ENCODE data around the gene CABLES2. TPM values are rescaled to one million over a fixed set of nuclear protein-coding genes. Genes with fewer than 3 reads are reported as not detected.
A peak's percentile ranks its signal among the peaks of the same experiment; 100 is the strongest.

Gene CABLES2
- total RNA-seq, 1 donor from 2014 or later, result 8.1 TPM

DNA sequence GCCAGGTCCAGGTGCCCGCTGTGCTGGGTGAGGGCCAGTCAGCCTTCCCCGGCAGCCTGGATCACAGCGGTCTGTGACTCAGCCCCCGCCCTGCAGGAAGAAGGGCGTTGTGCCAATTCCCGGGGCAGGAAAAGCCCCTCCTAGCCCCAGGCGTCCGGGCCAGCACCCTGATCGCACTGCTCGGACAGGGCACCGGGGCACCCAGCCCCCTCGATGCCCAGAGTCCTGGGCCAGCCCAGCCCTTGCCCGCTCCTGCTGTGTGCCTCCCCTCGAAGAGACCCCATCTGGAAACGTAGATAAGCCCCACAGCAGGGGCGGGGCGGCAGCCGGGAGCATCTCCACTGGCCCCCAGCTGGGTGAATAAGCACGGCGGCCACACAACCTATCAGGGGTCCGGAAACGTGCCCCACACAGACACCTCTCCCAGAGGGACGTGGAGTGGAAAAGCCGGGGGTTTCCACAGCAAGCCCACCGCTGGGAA is 49.9 kb downstream of the CABLES2 start:
- H3K9me3 Mint-ChIP-seq, result no peaks in the 10 kb centered on the region
- H3K36me3 ChIP-seq, result no peaks in the 10 kb centered on the region
- H3K27me3 Mint-ChIP-seq (ENCODE audit: insufficient read depth, low read depth), result no peaks in the 10 kb centered on the region
- no peak overlapping the region for H2AFZ ChIP-seq (replicated peaks)
- H3K4me1 Mint-ChIP-seq, result peaks cover 17% of the 10 kb centered on the region
- H3K4me1 ChIP-seq, result peaks cover 51% of the 10 kb centered on the region
- peaks cover 78% of the 10 kb centered on the region for H4K20me1 ChIP-seq (ENCODE audit: low read depth)
- H3K4me2 ChIP-seq, result no peak overlapping the region
- H3K4me3 Mint-ChIP-seq, result no peak overlapping the region
- H3K4me3 ChIP-seq, result no peak overlapping the region
- H3K9me3 ChIP-seq (ENCODE audit: low read depth), result no peaks in the 10 kb centered on the region
- DNase-seq (ENCODE audit: low spot score), result no peak
- H3K27ac ChIP-seq, result no peak overlapping the region
- no peak overlapping the region for H3K9ac ChIP-seq
- peaks cover 64% of the 10 kb centered on the region for H3K79me2 ChIP-seq (ENCODE audit: low read depth)
- no peaks in the 10 kb centered on the region for H3K27me3 ChIP-seq
- no peaks in the 10 kb centered on the region for H3K36me3 Mint-ChIP-seq
- peaks cover 7% of the 10 kb centered on the region for H3F3A ChIP-seq (ENCODE audit: low read depth)
- TF ChIP-seq EZH2phosphoT487 (IDR thresholded peaks at IDR 0.05), result no peak
- no peak for TF ChIP-seq EZH2 (IDR thresholded peaks at IDR 0.05)
- TF ChIP-seq, protein P1, sequence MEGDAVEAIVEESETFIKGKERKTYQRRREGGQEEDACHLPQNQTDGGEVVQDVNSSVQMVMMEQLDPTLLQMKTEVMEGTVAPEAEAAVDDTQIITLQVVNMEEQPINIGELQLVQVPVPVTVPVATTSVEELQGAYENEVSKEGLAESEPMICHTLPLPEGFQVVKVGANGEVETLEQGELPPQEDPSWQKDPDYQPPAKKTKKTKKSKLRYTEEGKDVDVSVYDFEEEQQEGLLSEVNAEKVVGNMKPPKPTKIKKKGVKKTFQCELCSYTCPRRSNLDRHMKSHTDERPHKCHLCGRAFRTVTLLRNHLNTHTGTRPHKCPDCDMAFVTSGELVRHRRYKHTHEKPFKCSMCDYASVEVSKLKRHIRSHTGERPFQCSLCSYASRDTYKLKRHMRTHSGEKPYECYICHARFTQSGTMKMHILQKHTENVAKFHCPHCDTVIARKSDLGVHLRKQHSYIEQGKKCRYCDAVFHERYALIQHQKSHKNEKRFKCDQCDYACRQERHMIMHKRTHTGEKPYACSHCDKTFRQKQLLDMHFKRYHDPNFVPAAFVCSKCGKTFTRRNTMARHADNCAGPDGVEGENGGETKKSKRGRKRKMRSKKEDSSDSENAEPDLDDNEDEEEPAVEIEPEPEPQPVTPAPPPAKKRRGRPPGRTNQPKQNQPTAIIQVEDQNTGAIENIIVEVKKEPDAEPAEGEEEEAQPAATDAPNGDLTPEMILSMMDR (IDR thresholded peaks at IDR 0.05), result no peak
- H3K27ac Mint-ChIP-seq, result no peak overlapping the region

DNA sequence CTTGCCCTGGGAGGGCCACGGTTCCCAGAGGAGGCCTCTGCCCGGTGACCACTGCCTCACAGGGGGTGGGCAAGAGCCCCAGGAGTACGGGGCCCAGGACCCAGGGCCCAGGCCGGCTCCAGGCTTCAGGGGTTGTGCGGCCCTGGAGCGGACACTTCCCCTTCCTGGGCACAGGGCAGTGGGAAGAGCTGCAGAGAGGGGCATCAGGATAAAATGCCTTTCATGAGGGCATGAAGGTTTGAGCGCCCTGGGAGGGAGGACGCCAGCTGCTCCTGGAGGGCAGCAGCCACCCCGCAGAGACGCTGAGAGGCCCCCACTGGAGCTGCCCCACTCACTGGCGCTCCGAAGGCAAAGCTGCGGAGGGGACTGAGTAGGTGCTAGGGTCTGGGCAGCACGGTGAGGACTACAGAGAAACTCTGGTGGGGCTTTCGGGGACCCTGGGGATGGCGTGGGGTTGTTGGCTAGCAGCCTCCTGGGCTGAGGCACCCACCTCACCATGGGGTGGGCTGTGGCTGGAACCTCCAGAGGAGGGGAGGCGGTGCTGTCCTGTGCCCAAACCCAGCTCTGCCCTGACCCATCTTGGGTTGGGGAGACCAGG is 50.4 kb downstream of the CABLES2 start:
- Histone ChIP-seq H2AFZ (replicated peaks) (no peak overlapping the region), H3K4me3 (no peak overlapping the region), H3K36me3 (no peaks in the 10 kb centered on the region), H3K79me2 (ENCODE audit: low read depth) (peaks cover 58% of the 10 kb centered on the region), H4K20me1 (ENCODE audit: low read depth) (peaks cover 73% of the 10 kb centered on the region), H3K27ac (peak overlapping the region; percentile 34), H3K9me3 (ENCODE audit: low read depth) (no peaks in the 10 kb centered on the region), H3K4me1 (peaks cover 46% of the 10 kb centered on the region), H3K4me2 (peak overlapping the region; percentile 46), H3K9ac (peak overlapping the region; percentile 30), H3K27me3 (no peaks in the 10 kb centered on the region), H3F3A (ENCODE audit: low read depth) (peaks cover 7% of the 10 kb centered on the region)
- Mint-ChIP-seq H3K9me3 (no peaks in the 10 kb centered on the region), H3K4me1 (peaks cover 12% of the 10 kb centered on the region), H3K4me3 (no peak overlapping the region), H3K27ac (no peak overlapping the region), H3K27me3 (ENCODE audit: insufficient read depth, low read depth) (no peaks in the 10 kb centered on the region), H3K36me3 (no peaks in the 10 kb centered on the region)
- DNase-seq (ENCODE audit: low spot score), result no peak
- TF ChIP-seq, protein P1 (IDR thresholded peaks at IDR 0.05), result no peak
- TF ChIP-seq EZH2phosphoT487 (IDR thresholded peaks at IDR 0.05) (no peak), EZH2 (IDR thresholded peaks at IDR 0.05) (no peak)

DNA sequence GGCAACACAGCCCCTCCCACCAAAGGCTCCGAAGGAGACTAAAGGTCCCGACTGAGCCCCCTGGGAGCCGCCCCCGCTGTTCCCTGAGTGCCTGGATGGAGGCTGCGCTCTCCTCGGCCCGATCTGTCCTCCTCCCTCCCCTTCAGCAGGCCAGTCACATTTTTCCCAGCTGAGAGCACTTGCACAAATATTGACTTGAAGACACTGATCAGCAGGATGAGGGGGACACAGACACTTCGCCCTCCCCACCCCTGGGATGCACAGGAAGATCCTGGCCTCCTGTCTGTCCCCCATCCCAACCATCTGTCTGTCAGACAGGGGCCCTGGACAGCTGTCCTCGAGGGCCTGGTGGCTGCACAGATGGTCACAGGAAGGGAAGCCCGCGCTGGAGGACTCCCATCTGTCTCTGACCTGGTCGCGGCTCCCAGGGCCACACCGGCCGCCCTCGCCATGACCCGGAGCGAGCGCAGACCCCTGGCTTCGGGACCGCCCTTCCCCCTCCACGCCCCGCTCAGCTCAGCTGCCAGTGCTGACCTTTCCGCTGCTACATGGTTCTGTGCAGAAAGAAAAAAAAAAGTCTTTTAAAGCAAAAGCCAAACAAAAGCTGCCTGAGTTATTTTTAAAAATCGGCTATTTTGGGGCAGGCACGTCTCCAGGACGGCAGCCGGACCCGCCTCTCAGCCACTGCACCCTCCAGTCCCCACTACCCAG is 51.1 kb downstream of the CABLES2 start:
- Histone ChIP-seq H3K4me2 (peak overlapping the region; percentile 46), H3K4me3 (no peak overlapping the region), H3F3A (ENCODE audit: low read depth) (peaks cover 4% of the 10 kb centered on the region), H3K27ac (peak overlapping the region; percentile 34), H3K4me1 (peaks cover 39% of the 10 kb centered on the region), H3K36me3 (no peaks in the 10 kb centered on the region), H2AFZ (replicated peaks) (no peak overlapping the region), H3K9ac (peak overlapping the region; percentile 30), H3K79me2 (ENCODE audit: low read depth) (peaks cover 52% of the 10 kb centered on the region), H3K27me3 (no peaks in the 10 kb centered on the region), H3K9me3 (ENCODE audit: low read depth) (no peaks in the 10 kb centered on the region), H4K20me1 (ENCODE audit: low read depth) (peaks cover 66% of the 10 kb centered on the region)
- Mint-ChIP-seq H3K4me1 (peaks cover 12% of the 10 kb centered on the region), H3K27ac (no peak overlapping the region), H3K9me3 (no peaks in the 10 kb centered on the region), H3K36me3 (no peaks in the 10 kb centered on the region), H3K4me3 (no peak overlapping the region), H3K27me3 (ENCODE audit: insufficient read depth, low read depth) (no peaks in the 10 kb centered on the region)
- TF ChIP-seq EZH2 (IDR thresholded peaks at IDR 0.05) (no peak), EZH2phosphoT487 (IDR thresholded peaks at IDR 0.05) (no peak)
- TF ChIP-seq, protein P1 (IDR thresholded peaks at IDR 0.05), result no peak
- no peak for DNase-seq (ENCODE audit: low spot score)
